ENCODE measurements around the gene CHPF2.

Gene CHPF2

DNA sequence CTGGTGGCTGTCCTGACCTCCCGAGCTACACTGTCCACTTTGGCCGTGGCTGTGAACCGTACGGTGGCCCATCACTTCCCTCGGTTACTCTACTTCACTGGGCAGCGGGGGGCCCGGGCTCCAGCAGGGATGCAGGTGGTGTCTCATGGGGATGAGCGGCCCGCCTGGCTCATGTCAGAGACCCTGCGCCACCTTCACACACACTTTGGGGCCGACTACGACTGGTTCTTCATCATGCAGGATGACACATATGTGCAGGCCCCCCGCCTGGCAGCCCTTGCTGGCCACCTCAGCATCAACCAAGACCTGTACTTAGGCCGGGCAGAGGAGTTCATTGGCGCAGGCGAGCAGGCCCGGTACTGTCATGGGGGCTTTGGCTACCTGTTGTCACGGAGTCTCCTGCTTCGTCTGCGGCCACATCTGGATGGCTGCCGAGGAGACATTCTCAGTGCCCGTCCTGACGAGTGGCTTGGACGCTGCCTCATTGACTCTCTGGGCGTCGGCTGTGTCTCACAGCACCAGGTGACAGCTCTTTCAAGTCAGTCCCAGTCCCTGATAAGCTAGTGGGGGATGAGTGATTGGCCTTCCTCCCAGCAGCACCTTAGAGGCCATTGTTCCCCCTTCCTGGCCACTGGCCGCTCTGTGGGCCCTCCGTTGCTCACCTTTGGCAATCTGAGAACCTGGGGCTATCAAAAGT lies 3.0 kb downstream of the CHPF2 start:
- no peak for DNase-seq (ENCODE audit: low spot score)

DNA sequence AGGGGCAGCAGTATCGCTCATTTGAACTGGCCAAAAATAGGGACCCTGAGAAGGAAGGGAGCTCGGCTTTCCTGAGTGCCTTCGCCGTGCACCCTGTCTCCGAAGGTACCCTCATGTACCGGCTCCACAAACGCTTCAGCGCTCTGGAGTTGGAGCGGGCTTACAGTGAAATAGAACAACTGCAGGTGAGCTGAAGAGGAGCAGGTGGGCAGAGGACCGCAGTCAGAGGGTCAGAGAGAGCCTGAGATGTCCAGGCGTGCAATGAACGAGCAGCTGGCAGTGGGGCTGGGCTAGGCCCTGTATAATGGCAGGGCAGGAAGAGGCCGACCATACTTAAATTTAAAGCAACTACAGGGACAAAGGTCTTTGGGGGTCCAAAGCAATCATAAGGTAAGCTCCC lies 4.1 kb downstream of the CHPF2 start:
- DNase-seq (ENCODE audit: low spot score), result no peak

DNA sequence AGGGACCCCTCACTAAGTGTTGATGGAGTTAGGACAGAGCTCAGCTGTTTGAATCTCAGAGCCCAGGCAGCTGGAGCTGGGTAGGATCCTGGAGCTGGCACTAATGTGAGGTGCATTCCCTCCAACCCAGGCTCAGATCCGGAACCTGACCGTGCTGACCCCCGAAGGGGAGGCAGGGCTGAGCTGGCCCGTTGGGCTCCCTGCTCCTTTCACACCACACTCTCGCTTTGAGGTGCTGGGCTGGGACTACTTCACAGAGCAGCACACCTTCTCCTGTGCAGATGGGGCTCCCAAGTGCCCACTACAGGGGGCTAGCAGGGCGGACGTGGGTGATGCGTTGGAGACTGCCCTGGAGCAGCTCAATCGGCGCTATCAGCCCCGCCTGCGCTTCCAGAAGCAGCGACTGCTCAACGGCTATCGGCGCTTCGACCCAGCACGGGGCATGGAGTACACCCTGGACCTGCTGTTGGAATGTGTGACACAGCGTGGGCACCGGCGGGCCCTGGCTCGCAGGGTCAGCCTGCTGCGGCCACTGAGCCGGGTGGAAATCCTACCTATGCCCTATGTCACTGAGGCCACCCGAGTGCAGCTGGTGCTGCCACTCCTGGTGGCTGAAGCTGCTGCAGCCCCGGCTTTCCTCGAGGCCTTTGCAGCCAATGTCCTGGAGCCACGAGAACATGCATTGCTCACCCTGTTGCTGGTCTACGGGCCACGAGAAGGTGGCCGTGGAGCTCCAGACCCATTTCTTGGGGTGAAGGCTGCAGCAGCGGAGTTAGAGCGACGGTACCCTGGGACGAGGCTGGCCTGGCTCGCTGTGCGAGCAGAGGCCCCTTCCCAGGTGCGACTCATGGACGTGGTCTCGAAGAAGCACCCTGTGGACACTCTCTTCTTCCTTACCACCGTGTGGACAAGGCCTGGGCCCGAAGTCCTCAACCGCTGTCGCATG lies 5.2 kb downstream of the CHPF2 start:
- no peak for DNase-seq (ENCODE audit: low spot score)

DNA sequence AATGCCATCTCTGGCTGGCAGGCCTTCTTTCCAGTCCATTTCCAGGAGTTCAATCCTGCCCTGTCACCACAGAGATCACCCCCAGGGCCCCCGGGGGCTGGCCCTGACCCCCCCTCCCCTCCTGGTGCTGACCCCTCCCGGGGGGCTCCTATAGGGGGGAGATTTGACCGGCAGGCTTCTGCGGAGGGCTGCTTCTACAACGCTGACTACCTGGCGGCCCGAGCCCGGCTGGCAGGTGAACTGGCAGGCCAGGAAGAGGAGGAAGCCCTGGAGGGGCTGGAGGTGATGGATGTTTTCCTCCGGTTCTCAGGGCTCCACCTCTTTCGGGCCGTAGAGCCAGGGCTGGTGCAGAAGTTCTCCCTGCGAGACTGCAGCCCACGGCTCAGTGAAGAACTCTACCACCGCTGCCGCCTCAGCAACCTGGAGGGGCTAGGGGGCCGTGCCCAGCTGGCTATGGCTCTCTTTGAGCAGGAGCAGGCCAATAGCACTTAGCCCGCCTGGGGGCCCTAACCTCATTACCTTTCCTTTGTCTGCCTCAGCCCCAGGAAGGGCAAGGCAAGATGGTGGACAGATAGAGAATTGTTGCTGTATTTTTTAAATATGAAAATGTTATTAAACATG lies 6.0 kb downstream of the CHPF2 start:
- no peak for DNase-seq (ENCODE audit: low spot score)

DNA sequence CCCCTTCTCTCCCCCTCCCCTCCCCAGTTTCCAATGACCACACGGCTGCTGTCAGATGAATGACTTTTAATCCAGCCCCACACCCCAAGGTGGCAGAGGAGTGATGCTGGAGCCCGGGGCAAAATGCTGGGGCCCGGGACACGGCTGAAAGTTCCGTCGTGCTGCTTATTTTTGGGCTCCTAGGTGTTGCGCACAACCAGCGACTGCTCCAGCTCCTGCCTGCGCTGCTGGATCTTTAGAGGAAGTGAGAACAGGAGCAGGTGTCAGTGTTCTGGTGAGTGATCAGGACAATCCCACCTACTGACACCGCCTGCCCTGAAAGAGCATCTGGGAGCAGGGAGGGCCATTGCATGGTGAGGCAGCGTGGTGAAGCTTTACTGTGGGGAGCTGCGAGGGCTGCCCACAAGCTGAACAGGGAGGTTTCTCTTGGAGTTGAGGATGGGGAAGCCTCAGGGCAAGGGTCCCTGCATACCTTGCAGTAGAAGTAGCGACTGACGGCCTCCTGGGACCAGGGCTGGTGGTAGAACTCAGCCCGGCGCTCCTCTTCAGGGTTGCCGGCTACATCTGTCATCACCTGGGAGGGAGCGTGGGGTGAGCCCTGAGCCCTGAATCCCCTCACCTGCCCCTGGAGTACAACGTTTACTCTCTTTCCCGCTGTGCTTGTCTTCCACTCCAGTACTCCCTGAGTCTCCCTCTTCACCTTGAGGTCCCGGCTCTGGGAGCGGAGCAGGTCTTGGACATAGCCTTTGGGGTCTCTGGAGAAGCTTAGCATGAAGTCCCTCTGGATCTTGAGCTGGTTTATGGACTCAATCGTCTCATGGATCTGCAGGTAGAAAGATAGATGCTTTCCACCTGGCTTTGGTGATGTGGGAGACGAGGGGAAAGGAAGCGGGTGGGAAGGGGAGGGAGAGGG lies 6.9 kb downstream of the CHPF2 start:
- no peak for DNase-seq (ENCODE audit: low spot score)

DNA sequence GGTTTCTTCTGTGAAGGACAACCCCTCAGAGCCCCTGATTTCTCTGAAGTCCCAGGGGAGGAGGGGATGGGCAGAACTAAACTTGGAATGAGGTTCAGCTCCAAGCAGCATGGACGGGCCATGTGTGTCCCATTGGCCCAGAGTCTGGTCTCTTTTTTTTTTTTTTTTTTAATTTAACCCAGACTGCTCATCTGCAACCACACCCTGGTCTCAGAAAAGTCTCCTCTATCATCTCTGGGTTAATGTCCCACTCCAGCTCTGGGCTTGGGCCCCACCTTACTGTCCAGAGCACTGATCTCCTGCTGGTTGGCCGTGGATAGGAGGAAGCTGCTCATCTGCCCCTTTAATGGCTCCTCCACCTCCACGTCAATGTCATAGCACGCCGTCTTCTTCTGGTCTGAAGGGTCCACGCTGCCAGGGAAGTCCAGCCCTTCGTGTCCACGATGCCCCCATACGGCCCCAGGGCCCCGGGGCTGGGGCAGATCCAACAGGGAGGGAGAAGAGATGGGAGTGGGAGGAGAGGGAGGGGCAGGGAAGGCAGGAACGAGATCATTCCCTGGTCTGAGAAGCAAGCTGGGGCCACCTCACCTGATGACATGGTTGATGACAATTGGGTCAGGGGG lies 7.7 kb downstream of the CHPF2 start:
- no peak for DNase-seq (ENCODE audit: low spot score)

DNA sequence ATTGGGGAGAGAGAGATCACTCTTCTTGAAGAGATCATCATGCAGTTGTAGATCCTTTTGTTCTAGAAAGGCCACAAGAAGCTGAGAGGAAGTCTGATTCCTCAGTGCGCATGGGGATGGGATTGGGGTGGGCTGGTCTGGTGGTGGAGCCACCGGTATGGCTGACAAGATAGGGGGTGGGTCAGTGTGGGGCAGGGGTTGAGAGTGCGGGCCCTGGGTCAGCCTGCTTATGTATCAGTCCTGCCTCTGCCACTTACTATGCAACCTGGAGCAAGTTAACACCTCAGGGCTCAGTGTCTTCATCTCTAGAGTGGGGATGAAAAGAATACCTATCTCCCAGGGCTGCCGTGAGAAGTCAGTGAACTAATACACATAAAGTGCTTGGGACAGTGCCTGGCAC lies 8.3 kb downstream of the CHPF2 start:
- no peak for DNase-seq (ENCODE audit: low spot score)

DNA sequence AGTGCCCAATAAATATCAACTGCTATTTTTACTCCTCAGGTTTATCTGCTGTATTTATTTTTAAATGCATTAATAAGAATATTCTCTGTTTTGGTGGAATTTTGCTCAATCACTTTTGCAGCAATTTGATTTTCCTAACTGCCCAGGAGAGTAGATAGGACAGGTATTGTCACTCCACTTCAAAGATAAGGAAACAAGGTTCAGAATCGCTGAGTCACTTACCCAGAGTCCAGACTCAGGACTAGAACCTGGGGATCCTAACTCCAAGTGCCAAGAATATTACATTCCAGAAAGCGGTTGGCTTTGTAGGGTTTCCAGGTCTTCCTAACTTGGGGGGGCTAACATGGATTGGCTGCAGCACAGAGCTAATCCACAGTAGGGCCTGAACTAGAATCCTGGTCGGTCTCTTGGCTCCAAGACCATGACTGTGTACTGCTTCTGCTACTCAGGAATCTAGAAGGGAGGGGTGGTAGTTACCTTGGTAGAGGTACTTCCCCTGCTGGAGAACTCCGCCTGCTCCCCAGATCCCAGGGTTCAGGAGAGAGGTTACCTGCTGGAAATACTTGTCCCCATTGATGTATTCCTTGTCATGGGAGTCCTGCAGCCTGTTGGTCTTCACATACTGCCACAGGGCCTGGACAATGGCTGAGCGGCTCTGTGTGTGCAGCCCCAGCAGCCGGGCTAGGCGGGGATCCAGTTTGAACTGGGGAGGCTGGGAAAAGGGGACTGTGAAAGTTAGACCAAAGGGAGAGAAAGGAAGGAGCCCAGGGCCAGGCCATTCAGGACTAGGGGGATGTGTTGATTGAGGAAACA lies 8.9 kb downstream of the CHPF2 start:
- DNase-seq (ENCODE audit: low spot score), result no peak

DNA sequence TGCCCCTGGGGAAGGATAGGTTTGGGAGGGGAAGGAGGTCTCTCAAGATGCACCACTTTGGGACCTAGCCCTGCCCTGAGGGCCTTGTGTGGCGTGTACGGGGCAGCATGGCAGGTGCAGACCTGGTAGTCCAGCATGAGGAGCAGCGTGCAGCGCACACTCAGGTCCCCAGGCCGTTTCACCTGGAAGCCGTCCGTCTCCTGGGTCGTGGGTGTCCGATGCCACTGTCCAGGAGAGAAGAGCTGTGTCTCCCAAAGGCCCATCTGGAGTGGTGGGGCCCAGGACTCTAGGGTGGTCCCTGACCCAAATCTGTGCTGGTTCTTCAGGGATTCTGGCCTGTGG lies 9.4 kb downstream of the CHPF2 start:
- DNase-seq (ENCODE audit: low spot score), result no peak

DNA sequence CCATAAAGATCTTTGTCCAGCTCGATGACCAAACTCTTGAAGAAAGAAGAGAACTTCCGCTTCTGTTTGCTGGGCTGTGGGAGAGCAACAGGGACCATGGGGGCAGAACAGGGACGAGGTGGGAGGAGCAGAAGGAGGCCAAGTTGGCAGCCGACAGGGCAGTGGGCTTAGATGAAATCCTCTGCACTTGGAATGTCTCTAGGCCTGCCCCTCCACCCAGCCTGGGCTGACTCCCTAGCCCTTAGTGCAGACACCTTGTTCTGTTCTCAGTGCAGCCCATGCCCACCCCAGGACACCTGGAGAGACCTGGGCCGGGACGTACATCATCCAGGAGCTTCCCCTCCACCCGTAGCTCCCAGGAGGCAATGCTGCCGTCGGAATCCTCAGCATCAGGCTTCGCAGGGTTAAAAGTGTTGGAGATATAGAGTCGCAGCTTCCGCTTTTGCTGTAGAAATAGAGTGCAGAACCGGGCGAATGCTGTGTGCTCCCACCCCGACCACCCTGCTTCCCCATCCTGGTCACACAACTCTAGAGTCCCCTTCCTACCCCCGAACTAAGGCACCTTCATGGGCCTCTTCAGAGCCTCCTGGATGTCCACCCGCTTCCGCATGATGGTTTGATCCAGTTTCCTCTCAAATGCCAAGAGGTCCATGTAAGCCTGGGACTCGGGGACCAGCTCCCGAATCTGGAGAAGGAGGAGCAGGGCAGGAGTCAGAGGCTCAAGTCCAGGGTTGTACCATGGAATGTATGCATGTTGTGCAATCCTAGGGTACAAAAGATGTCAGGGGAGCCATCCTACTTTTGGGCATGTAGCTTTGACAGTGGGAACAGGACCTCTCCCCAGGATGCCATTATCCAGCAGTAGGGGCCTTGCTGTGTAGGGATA lies 10.1 kb downstream of the CHPF2 start:
- DNase-seq (ENCODE audit: low spot score), result no peak

DNA sequence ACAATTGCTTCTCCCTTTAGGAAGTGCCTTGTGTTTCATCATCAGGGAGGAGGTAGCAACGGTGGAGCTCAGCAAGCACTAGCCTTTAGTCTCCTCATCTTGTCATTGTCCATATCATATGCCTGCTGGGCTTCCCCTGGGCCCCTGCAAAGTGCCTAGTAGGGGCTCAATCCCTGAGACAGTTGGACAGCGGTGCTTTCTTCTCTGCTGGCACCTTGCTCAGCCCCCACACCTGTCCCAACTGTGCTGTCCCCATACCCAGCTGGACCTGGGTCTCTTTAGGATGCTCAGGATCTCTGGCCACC lies 10.7 kb downstream of the CHPF2 start:
- no peak for DNase-seq (ENCODE audit: low spot score)

DNA sequence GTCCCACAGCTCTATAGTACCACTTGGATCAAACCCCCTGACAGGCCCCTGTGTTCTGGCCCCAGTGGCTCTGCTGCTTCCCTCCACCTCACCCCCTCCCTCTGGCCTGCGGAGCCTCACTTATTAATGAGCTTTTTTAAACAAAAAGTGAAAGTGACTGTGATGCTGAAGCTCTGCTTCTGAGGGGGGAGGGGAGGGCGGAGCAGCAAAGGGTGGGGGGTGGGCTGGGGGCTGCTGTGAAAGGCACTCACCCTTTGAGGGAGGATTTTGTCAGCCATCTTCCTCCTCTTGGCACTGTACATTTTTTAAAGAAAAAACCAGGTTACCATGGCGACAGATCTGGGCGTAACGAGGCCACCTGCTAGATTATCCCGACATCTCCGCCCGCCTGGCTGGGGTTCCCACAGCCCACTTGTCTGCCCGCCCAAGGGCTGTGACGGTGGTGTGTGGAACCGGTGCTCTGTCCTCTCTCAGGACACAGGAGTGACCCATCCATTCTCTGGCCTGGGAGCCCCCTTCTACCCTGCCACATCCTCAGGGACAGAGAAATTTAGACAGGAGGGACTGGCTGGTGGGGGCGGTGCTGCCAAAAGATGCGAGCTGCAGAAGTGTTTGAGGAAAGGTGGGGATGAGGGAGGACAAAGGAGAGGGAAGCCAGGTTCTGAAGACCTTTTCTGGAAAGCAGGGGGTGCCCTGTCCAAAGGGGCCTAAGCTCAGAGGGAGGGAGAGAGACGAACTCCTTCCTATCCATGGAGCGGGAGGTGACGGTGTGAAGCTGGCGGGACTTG lies 11.3 kb downstream of the CHPF2 start:
- no peak for DNase-seq (ENCODE audit: low spot score)

DNA sequence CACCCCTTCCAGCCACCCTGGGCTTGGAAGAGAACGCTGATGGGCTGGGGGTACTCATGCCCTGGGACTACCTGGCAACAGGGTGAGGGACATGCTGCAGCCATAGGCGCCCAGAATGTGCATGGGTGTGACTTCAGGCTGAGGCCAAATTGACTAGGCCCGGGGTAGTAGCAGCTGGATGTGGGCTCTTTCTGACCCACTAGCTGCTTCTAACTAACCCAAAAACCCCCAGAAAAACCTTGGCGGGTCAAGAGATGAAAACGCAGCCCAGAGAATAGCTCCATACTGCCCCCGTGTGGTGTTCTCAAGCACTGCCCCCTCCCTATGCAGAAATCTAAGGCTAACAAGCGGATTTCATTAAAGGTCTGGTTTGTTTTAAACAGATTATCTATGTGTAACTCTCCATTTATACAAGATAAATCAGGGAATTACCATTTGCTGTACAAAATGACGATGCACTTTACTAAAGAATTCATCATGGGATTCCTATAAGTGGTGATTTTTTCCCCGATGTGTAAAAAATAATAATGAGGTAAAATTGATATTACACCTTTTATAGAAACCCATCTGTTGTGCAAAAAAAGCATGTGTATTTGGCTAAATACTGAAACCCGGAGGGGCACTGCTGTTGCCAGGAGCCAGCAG lies 12.0 kb downstream of the CHPF2 start:
- peak; percentile 59 for DNase-seq (ENCODE audit: low spot score)

DNA sequence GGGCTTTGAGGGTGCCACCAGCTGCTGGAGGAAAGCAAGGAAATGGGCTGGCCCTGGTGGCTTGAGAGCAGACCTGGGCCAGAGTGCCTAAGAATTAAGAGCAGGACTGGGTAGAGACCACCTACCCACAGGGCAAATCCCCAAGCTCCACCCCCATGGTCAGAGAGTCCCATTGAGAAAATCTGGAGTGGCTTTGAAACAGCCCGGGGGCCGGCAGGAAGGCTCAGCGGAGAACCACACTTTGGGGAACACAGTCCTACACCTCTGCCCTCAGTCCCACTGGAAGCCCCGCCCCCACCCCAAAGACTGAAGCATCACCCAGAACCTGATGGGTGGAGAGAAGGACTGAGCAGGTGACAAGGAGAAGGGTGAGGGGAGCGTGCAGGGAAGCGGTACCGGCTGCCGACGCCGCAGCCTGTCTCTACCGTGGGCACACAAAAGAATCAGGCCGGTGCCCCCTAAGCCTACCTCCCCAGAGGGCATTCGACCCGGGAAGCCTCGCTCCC lies 12.6 kb downstream of the CHPF2 start:
- no peak for DNase-seq (ENCODE audit: low spot score)

DNA sequence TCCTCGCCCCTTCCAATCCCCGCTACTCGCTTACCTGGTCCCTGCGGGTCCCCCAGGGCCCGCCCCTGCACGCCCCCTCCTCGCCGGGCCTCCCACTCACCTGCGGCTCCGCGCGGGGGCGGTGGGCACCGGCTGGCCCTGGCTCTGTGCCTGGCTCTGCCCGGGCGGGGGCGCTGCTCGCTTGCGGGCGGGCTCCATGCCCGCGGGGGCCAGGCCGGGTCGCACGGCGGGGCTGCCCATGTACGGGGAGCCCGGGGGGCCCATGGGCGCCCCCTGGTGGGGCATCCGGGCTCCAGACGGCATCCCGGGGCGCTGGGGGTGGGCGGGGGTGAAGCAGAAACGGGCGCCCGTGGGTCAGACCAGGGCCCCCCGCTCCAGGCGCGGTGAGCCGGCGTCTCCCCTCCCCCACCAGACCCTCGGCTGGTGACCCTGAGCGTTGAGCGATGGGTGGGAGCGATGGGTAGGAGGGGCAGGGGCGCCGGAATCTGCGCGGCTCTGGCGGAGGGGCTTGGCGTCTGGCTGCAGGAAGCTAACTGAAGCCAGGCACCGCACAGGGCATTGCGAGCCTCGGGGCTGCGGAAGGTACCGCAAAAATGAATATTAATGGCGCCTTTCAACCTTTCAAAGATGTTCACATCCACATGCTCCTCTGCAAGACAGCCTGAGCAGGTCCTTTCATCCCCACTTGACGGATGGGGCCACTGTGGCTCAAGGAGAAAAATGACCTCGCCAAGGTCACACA lies 13.2 kb downstream of the CHPF2 start:
- DNase-seq (ENCODE audit: low spot score), result no peak

DNA sequence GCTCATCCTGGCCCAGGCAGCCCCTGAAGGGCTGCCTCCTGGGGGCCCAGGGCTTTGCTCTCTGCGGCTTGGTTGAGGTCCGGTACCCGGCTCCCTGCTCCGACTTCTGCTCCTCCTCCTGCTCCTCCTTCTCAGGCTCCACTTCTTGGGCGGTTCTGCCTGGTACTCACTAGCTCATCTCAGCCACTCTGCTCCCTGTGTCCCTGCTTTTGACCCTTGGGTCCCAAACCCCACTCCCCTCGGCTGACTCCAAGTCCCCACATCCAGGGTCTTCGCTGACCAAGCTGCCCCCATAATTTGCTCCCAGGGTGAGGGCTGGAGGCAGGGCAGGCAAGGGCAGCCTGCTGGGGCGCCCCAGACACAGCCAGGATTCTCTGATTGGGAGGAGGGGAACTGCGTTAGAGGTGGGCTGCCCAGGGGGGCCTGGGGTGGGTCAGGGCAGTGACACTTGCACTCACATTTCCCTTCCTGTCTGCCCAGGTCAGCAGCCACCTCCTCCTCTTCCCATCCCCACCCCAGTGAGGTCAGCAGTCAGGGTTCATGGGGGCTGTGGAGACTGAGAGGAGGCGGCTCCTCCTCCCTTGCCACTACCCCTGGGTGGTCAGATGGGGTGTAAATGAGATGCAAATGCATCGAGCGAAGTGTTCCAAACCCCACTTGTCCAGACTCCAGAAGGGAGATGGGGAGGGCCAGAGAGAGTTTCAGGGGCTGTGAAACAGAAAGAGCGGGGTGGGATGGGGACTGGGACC lies 14.0 kb downstream of the CHPF2 start:
- no peak for DNase-seq (ENCODE audit: low spot score)
